GM13977 (cell line): ENCODE results near the gene KIF5C.

Experiments
- DNase-seq: peaks from one replicate; pipeline ENCODE4 v3.0.0; 2012; ENCODE audit warnings: low spot score
- CTCF ChIP-seq: IDR thresholded peaks from 2 replicates; pipeline ENCODE4 v1.5.1; 2012; ENCODE audit warnings: mild to moderate bottlenecking, control low read depth; ENCODE audit not compliant: insufficient read depth; ENCODE audit errors: extremely low read depth, missing control alignments
- in situ Hi-C: fragments of 300-500 bp; cut with MboI; formaldehyde crosslinking; loops from one replicate; pipeline ENCODE4 v1.12.0; 2022; ENCODE audit warnings: low sequenced_read_pairs, low pct_unique_long_range_greater_than_20kb, mixed read lengths, inconsistent platforms; ENCODE audit not compliant: unreplicated experiment

The KIF5C gene

DNA sequence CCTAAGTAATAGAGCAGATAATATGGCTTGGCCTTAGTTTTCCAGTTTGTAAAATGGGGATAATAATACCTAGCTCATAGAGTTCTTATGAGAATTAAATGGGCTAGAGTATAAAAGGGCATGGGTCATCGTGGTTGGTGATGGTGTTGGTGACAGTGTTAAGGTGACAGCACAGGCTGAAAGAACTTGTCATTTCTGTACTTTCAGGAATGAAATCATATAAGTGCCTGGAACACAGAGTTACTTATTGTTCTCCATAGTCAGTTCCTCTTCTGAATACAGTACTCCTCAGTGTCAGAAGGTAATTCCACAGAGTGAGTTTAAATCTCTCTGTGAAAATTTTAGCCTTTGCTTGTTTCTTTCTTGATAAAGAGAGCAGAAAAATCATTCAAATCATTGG, 42.4 kb downstream of the KIF5C start:
- peak; percentile 12 for DNase-seq
- in situ Hi-C loops = no loop called here
- TF ChIP-seq CTCF = no peak

DNA sequence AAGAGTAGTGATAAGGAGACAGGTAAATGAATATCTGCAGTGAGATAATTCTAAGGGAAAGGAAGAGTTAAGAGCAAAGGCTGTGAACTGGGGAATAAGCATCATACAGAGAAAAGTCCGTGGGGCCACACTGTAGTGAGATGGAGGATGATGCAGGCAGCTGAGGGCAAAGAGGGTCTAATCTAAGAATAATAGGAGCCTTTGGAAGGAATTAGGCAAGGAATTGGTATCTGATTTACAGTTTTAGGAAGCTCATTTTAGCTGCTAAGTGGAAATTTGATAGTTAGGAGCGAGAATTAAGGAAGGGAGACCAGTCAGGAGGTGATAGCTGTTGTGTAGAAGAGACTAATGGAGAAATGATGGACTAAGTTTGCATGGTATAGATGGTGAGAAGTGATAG, 43.5 kb downstream of the KIF5C start:
- TF ChIP-seq CTCF = no peak
- in situ Hi-C loops = no loop called here
- no peak for DNase-seq

DNA sequence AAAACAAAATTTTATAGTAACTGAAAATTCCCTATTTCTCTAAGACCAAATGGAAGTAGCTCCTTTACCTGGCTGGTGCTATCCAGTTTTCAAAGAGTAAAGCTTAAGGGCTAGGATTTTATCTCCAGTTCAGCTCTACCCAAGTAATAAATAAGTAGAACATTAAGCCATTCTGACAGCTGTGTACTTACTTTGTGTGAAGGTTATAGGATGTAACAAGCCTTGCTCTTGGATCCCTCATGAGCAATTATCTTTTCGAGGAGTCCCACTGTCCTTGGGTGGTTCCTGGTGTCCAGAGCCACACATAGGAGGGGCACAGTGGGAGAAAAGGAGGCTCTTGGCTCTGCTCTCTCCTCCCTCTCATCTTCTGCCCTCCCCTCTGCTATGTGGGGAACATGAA, 45.5 kb downstream of the KIF5C start:
- TF ChIP-seq CTCF = no peak
- no peak for DNase-seq
- in situ Hi-C loops = no loop called here

DNA sequence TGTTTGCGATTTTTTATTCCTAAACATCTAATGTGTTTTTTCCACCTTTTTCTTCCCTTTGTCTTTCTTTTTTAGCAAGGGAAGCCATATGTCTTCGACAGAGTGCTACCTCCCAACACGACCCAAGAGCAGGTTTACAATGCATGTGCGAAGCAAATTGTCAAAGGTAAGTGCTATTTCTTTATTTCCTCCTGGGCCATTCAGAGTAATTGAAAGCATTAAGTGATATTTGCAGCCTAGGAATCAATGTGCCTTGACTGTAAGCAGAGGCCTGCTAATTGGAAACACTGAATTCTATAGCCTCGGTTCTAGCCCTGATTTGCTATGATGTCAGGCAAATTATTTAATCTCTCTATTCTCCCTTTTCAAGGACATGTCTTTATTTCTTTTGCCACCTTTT, 47.0 kb downstream of the KIF5C start:
- TF ChIP-seq CTCF = no peak
- in situ Hi-C loops = no loop called here
- no peak for DNase-seq

DNA sequence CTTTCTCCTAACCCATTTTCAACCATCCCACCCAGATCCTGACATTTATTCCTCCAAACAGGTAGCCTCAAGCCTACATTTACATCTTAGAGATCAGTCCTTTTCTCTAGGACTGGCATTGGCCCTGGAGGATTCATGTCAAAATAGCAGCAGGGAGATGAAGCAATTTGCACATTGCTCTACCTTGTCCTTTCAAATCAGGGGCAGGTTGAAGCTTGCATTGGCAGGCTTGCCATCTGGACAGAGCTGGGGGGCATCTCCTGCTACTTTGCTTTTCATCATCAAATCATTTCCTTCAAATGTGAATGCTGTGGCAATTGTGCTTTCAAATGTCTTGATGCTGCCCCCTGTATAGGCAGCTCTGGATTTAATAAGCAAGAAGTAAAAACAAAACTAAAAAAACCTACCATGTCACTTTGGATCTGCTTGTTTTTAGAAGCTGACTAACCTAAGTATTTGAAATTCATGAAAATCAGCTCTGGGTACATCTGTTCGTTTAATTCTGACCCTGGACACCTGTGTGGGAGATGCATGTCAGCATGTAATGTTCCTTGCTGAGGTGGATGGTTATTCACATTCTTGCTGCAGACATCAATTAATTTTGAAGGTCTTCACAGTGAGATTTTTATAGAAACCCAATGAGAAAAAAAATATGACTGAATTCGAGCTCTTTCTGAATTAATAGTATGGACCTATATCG, 47.9 kb downstream of the KIF5C start:
- DNase-seq = no peak
- TF ChIP-seq CTCF = no peak
- in situ Hi-C loops = no loop called here

DNA sequence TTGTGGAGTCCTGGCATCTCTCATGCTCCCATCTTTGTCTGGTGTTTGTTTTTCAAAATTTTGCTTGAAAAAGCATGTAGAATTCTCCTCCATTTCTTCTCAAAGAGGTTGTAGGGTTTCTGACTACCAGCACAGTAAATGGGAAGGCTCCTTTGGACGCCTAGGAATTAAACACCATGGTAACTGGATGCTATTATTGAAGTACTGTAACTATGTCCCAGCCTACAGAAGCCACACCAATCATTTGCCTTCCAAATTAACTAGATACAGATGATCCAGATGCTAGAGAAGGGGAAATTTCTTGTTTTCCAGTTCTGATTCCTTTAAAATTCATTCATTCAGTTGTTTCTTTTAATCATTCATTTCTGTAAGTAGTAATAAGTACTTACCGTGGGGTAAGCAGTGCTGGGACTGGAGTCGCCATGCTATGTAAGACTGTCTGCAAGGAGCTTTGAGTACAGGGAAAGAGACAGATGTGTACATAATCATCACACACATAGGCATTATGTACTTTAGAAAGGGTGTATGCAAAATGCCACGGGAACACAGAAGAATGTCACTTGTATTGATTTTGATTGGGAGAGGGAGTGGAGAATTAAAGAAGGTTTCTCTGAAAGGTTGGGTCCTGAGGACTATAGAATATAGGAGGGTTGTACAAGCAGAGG, 49.6 kb downstream of the KIF5C start:
- in situ Hi-C loops = no loop called here
- no peak for DNase-seq

More for the DNA sequence above, 49.6 kb downstream of the KIF5C start:
- TF ChIP-seq CTCF = no peak
